ENCODE data around the gene SPRN.

- TF ChIP-seq CTCF (IDR thresholded peaks at IDR 0.05) = no peak
- no peak for TF ChIP-seq POLR2A (IDR thresholded peaks at IDR 0.05)
These were observed 43.4 kb downstream of the SPRN start for GRCh38 chr10:133381036-133381435.

Measured in lower leg skin (tissue), 3 donors.